GM12874 (cell line): ENCODE results near the gene MRPL10.

Experiments
- TF ChIP-seq, protein P1 (sequence below): IDR thresholded peaks from 2 replicates; pipeline ENCODE4 v1.5.1; 2011; ENCODE audit warnings: low read depth, mild to moderate bottlenecking, control low read depth, low read length, moderate library complexity; ENCODE audit not compliant: insufficient read depth

MRPL10 gene

DNA sequence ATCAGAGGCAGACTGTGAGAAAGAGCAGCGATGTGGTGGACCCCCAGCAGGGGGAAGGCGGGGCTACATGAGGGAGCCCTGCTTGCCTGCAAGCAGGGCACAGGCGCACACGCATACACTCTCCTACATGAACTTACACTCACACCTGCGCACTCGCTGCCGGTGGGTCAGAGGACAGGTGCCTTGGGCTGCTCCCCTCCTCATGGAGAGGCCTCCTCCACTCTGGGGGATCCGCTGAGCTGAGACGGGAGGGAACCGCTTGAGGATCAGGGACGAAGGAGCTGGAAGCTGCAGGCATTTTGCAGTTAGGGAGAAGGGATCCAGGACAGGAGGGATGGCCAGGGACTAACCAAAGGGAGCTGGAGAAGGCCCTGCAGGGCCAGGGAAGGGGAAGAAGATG lies 23.9 kb downstream of the MRPL10 start:
- TF ChIP-seq, protein P1, sequence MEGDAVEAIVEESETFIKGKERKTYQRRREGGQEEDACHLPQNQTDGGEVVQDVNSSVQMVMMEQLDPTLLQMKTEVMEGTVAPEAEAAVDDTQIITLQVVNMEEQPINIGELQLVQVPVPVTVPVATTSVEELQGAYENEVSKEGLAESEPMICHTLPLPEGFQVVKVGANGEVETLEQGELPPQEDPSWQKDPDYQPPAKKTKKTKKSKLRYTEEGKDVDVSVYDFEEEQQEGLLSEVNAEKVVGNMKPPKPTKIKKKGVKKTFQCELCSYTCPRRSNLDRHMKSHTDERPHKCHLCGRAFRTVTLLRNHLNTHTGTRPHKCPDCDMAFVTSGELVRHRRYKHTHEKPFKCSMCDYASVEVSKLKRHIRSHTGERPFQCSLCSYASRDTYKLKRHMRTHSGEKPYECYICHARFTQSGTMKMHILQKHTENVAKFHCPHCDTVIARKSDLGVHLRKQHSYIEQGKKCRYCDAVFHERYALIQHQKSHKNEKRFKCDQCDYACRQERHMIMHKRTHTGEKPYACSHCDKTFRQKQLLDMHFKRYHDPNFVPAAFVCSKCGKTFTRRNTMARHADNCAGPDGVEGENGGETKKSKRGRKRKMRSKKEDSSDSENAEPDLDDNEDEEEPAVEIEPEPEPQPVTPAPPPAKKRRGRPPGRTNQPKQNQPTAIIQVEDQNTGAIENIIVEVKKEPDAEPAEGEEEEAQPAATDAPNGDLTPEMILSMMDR: no peak

DNA sequence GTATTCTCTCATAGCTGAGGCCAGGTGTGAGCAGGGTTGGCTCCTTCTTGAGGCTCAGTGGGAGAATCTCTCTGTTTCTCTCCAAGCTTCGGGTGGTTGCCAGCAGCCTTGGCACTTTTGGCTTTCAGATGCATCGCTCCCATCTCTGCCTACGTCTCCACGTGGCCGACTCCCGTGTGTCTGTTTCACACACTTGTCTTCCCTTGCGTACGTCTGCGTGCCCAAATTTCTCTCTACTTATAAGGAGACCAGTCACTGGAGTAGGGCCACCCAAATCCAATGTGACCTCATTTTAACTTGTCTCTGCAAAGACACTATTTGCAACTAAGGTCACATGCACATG lies 24.5 kb downstream of the MRPL10 start:
- TF ChIP-seq, protein P1: no peak

DNA sequence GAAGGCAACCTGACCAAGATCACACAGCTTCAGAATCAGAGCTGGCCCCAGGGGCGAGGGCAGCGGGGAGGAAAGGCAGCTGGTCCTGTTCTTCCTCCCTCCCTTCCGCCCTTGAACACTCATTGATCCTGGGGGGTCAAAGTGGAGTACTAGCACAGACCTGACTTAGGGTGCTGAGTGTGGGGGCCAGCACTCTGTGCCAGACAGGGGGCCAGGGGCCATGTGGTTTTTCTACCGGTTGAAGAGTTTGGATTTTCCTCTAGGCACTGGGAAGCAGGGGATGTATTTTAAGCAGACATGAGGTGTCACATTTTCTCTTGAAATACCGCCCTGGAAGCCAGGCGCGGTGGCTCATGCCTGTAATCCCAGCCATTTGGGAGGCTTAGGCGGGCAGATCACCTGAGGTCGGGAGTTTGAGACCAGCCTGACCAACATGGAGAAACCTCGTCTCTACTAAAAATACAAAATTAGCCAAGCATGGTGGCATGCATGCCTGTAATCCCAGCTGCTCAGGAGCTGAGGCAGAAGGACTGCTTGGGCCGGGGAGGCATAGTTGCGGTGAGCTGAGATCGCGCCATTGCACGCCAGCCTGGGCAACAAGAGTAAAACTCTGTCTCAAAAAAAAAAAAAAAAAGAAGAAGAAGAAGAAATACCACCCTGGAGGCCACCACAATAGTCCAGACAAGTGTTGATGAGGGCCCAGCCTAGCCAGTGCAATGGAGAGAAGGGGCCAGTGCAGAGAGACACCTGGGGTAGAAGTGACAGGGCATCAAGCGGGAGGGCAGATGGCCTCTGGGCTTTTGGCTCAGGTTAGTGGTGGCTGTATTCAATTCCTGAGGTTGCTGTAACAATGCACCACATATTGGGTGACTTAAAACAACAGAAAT lies 25.1 kb downstream of the MRPL10 start:
- TF ChIP-seq, protein P1: no peak

DNA sequence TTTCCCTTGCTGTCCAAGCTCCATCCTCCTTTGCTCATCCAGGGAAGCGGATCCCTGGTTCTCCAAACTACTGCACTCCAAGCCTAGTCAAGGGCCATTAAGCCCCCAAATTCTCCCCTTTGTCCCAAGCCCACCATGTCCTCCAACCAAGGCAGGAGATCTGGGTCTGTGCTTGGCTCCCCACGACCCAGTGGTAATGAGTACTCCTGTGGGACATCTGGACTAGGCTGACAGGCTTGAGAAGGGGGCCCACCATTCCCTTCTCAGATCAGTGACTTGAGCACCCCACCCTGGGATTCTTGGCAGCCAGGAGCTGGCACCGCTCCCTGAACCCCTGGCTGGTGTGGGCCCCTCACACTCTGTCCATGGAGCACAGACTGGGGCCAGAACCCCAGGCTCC lies 26.9 kb downstream of the MRPL10 start:
- TF ChIP-seq, protein P1: no peak

DNA sequence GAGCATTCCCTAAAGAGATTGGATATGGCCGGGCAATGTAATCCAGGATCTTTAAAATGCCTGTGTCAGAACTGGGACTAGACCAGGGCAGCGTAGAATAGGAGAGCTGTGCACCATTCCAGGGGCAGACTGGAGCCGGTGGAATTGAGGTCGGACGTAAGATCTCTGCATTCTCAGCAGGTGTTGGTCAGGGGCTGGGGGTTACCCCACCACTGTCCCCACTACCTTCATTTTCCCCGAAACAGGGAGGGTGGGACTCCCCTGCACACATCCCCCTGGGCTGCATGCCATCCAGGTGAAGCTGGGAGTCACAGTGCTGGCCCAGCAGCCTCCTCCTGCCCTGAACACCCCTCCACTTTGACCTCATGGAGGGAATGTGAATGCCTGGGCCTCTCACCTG lies 27.6 kb downstream of the MRPL10 start:
- TF ChIP-seq, protein P1: no peak

DNA sequence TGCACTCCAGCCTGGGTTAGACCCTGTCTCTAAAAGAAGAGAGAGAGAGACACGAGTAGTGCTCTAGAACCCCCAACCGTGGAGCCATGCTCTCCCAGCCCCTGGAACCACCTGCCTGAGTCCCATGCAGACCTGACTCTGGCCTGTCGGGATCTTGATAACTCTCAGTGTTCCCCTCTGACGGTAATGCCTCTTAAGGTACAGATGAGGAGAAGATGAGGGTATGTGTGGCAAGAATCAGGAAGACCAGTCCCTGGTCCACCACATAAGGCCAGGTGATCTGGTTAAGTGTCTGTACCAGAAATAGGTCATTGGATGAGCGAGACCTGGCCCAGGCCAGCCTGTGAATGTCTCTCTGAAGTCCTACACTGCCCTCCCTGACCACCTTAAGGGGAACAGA lies 28.1 kb downstream of the MRPL10 start:
- TF ChIP-seq, protein P1: no peak

DNA sequence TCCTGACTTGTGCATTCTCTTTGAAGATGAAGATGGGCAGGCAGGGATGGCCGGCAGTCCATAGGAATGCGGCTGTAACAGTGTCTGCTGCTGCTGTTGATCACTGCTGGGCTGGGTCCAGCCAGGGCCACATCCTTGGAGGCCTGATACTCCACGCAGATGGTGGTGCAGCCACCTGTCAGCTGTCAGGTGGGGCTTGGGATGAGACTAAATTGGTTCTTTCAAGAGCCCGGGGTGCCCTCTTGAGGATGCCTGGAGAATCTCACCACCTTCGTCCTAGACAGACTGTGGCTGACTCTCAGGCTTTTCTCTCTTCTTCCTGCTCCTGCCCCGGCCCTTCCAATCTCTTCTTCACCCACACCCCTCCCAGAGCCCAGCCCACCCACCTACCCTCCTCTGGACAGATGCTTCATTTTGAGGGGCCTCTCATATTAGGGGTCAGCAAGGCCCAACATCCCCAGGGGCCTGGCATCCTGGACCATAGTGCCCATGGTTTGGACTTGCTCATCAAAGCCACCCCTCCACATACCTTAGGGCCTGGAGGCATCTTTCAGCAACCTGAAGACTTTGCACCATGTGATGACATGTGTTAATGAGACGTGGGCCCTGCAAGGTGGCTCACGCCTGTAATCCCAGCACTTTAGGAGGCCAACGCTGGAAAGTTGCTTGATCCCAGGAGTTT lies 28.9 kb downstream of the MRPL10 start:
- TF ChIP-seq, protein P1: peak; percentile 78
